Renal pelvis (tissue), 4 donors: Measurements from ENCODE around the gene DOK6. TPM values are rescaled to one million over a fixed set of nuclear protein-coding genes. Genes with fewer than 3 reads are reported as not detected.
"Not testable (repeated sequence)": the region's sequence is repeated elsewhere in the genome, so short reads cannot be mapped to it uniquely, and the experiment has no call there.

Source experiments
- DNase-seq: peaks from one replicate; pipeline ENCODE4 v3.0.0-alpha.2; 2013
- polyA plus RNA-seq, 3 donors: library from polyadenylated mRNA; unstranded; fragments of 120-200 nt; gene quantifications; one replicate each; pipeline ENCODE4 v1.2.1, GENCODE V29; 2013; ENCODE audit not compliant: insufficient read length in 3 of 3

DOK6 gene
- polyA plus RNA-seq, 3 donors: 15.8 to 21.9 (median 18.0) TPM

- DNase-seq: no peak
These were observed 217.2 kb downstream of the DOK6 start for GRCh38 chr18:69617888-69618287.

- peak; percentile 53 for DNase-seq
These were observed 221.5 kb downstream of the DOK6 start for GRCh38 chr18:69622184-69622583.

- no peak for DNase-seq
These were observed 222.3 kb downstream of the DOK6 start for GRCh38 chr18:69622961-69623360.

- DNase-seq: peak; percentile 17
These were observed 225.5 kb downstream of the DOK6 start for GRCh38 chr18:69626171-69626570.

- no peak for DNase-seq
These were observed 226.1 kb downstream of the DOK6 start for GRCh38 chr18:69626643-69627242.

- DNase-seq: no peak
These were observed 228.2 kb downstream of the DOK6 start for GRCh38 chr18:69628774-69629359.

GRCh38 chr18:69631281-69631680, 230.6 kb downstream of the DOK6 start:
- no peak for DNase-seq

GRCh38 chr18:69635482-69635881, 234.8 kb downstream of the DOK6 start:
- no peak for DNase-seq

GRCh38 chr18:69636529-69637301, 236.0 kb downstream of the DOK6 start:
- DNase-seq: no peak

- no peak for DNase-seq
These were observed 237.4 kb downstream of the DOK6 start for GRCh38 chr18:69638056-69638455.

GRCh38 chr18:69647702-69648101, 247.0 kb downstream of the DOK6 start:
- no peak for DNase-seq

GRCh38 chr18:69648486-69648885, 247.8 kb downstream of the DOK6 start:
- peak; percentile 11 for DNase-seq

GRCh38 chr18:69649684-69650083, 249.0 kb downstream of the DOK6 start:
- DNase-seq: no peak

- DNase-seq: no peak
These were observed 250.6 kb downstream of the DOK6 start for GRCh38 chr18:69651243-69651642.

GRCh38 chr18:69655816-69656215, 255.1 kb downstream of the DOK6 start:
- no peak for DNase-seq

GRCh38 chr18:69658103-69658502, 257.4 kb downstream of the DOK6 start:
- DNase-seq: no peak

GRCh38 chr18:69658685-69659084, 258.0 kb downstream of the DOK6 start:
- DNase-seq: no peak

GRCh38 chr18:69659142-69659651, 258.5 kb downstream of the DOK6 start:
- DNase-seq: peak; percentile 16

GRCh38 chr18:69662090-69662489, 261.4 kb downstream of the DOK6 start:
- not testable (repeated sequence) for DNase-seq

GRCh38 chr18:69664399-69664798, 263.7 kb downstream of the DOK6 start:
- no peak for DNase-seq

- DNase-seq: no peak
These were observed 273.7 kb downstream of the DOK6 start for GRCh38 chr18:69674292-69674877.

- peak; percentile 42 for DNase-seq
These were observed 274.3 kb downstream of the DOK6 start for GRCh38 chr18:69674966-69675365.

GRCh38 chr18:69677595-69677994, 276.9 kb downstream of the DOK6 start:
- DNase-seq: no peak
